Endodermal cell (in vitro differentiated cells): ENCODE results near the gene OR7G3. TPM values are rescaled to one million over a fixed set of nuclear protein-coding genes. Genes with fewer than 3 reads are reported as not detected.

ENCODE experiments used
- DNase-seq: peaks from one replicate; pipeline ENCODE4 v3.0.0-alpha.2; 2017
- H3K27ac ChIP-seq: 2 replicates; pipeline ENCODE4 v1.5.1; 2013; ENCODE audit warnings: mild to moderate bottlenecking, low read depth, low read length, moderate library complexity
- H3K27me3 ChIP-seq: 2 replicates; pipeline ENCODE4 v1.6.1; 2013; ENCODE audit warnings: mild to moderate bottlenecking, low read length, moderate library complexity; ENCODE audit not compliant: insufficient read depth, control insufficient read depth, poor library complexity, severe bottlenecking
- H3K36me3 ChIP-seq: 2 replicates; pipeline ENCODE4 v1.7.0; 2013; ENCODE audit warnings: mild to moderate bottlenecking, low read length, moderate library complexity; ENCODE audit not compliant: control insufficient read depth, insufficient read depth
- H3K4me1 ChIP-seq: one replicate; pipeline ENCODE4 v1.7.0; 2013; ENCODE audit warnings: low read length; ENCODE audit not compliant: control insufficient read depth, insufficient read depth
- H3K4me3 ChIP-seq: 2 replicates; pipeline ENCODE4 v1.5.1; 2013; ENCODE audit warnings: mild to moderate bottlenecking, low read length, moderate library complexity
- H3K9ac ChIP-seq: 2 replicates; pipeline ENCODE4 v1.6.1; 2013; ENCODE audit warnings: mild to moderate bottlenecking, low read length, moderate library complexity; ENCODE audit not compliant: poor library complexity, severe bottlenecking; ENCODE audit errors: extremely low read depth
- H3K9me3 ChIP-seq: 2 replicates; pipeline ENCODE4 v1.6.1; 2013; ENCODE audit warnings: mild to moderate bottlenecking, low read length, moderate library complexity; ENCODE audit not compliant: control insufficient read depth
- H3K27ac Mint-ChIP-seq: 2 replicates; pipeline ENCODE4 v1.8.0; 2020; ENCODE audit warnings: mixed read lengths
- H3K27me3 Mint-ChIP-seq: 2 replicates; pipeline ENCODE4 v1.8.0; 2021; ENCODE audit warnings: mild to moderate bottlenecking, mixed read lengths; ENCODE audit not compliant: insufficient read depth
- H3K36me3 Mint-ChIP-seq: 2 replicates; pipeline ENCODE4 v1.8.0; 2020; ENCODE audit warnings: low read depth, mixed read lengths
- H3K4me1 Mint-ChIP-seq: 2 replicates; pipeline ENCODE4 v1.8.0; 2020; ENCODE audit warnings: mixed read lengths
- H3K4me3 Mint-ChIP-seq: 2 replicates; pipeline ENCODE4 v1.8.0; 2020; ENCODE audit warnings: mild to moderate bottlenecking, moderate library complexity, mixed read lengths
- H3K9me3 Mint-ChIP-seq: 2 replicates; pipeline ENCODE4 v1.8.0; 2020; ENCODE audit warnings: mild to moderate bottlenecking, mixed read lengths
- WGBS, 2 experiments: methylation state at CpG; one replicate each; pipeline versions ENCODE4 v1.1.5 to v1.1.7; 2013; ENCODE audit warnings: missing lambda C conversion rate in 2 of 2, mixed read lengths in 1 of 2; ENCODE audit not compliant: insufficient coverage in 1 of 2, insufficient read length in 1 of 2; 5-methylcytosine and 5-hydroxymethylcytosine counted together
- total RNA-seq, 2 donors: library from RNA; stranded (reverse); fragmentation: NEBNext Ultra II Directional in 1 of 2; extraction: Animal tissue kit (Norgen Biotek cat#: 25700) in 1 of 2; gene quantifications; 2 replicates in 1 of 2; 3 replicates in 1 of 2; pipeline ENCODE4 v1.2.1, GENCODE V29; 2021
- TF ChIP-seq, protein P1 (sequence below): fragments of 200-600 bp; sonication (generic); conservative IDR thresholded peaks from 2 replicates; pipeline ENCODE4 v1.5.0; 2021; ENCODE audit warnings: antibody characterized with exemption, mild to moderate bottlenecking

The OR7G3 gene
- total RNA-seq, 2 donors from 2014 or later = not detected

DNA sequence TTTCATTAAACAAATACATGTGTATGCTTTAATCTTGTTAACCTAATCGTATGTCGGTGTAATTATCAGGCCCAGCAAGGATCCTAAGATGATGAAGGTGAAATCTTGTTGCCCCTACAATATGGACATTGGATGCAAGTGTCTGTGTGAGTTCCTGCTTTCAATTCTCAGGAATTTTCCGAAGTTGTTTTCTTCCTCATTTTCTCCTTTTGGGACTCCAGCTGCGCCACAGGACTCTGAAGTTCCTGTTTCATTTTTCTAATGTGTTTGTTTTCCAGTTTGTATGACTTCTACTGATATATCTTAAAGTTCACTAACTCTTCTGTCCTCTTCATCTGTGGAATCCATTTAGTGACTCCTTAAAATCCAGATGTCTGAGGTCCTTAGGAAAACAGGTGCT lies 40.1 kb upstream of the OR7G3 start:
- TF ChIP-seq, protein P1, sequence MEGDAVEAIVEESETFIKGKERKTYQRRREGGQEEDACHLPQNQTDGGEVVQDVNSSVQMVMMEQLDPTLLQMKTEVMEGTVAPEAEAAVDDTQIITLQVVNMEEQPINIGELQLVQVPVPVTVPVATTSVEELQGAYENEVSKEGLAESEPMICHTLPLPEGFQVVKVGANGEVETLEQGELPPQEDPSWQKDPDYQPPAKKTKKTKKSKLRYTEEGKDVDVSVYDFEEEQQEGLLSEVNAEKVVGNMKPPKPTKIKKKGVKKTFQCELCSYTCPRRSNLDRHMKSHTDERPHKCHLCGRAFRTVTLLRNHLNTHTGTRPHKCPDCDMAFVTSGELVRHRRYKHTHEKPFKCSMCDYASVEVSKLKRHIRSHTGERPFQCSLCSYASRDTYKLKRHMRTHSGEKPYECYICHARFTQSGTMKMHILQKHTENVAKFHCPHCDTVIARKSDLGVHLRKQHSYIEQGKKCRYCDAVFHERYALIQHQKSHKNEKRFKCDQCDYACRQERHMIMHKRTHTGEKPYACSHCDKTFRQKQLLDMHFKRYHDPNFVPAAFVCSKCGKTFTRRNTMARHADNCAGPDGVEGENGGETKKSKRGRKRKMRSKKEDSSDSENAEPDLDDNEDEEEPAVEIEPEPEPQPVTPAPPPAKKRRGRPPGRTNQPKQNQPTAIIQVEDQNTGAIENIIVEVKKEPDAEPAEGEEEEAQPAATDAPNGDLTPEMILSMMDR = no peak
- WGBS, 2 experiments = 90 to 100% methylated on average over 2 to 4 of the region's 4 CpGs

DNA sequence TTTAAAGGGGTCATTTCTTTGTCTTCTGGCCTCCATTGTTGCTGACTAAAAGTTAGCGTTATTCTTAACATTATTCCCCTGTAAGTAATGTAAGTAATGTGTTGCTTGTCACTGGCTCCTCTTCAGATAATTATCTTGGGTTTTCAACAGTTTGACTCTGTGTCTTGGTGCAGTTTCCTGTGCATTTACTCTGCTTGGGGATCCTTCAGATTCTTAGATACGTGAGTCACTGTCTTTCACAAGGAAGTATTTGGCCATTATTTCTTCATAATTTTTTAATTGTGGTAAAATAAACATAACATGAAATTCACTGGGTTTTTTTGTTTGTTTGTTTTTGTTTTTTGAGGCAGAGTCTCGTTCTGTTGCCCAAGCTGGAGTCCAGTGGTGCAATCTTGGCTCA lies 38.5 kb upstream of the OR7G3 start:
- 96 to 100% methylated on average over 2 to 3 of the region's 3 CpGs for WGBS, 2 experiments
- TF ChIP-seq, protein P1 = no peak
- no peaks in the 10 kb centered on the region for H3K4me1 ChIP-seq
- H3K9ac ChIP-seq = no peak overlapping the region
- peaks cover 43% of the 10 kb centered on the region for H3K36me3 ChIP-seq
- H3K27ac ChIP-seq = no peak overlapping the region
- peaks cover 48% of the 10 kb centered on the region for H3K9me3 ChIP-seq
- Mint-ChIP-seq H3K27me3 (no peaks in the 10 kb centered on the region), H3K4me3 (no peak overlapping the region), H3K4me1 (no peaks in the 10 kb centered on the region), H3K9me3 (peaks cover 32% of the 10 kb centered on the region), H3K27ac (no peak overlapping the region), H3K36me3 (peaks cover 55% of the 10 kb centered on the region)
- DNase-seq = no peak
- no peaks in the 10 kb centered on the region for H3K27me3 ChIP-seq
- no peak overlapping the region for H3K4me3 ChIP-seq

More for the DNA sequence above, 40.1 kb upstream of the OR7G3 start:
- Mint-ChIP-seq H3K27me3 (no peaks in the 10 kb centered on the region), H3K4me1 (no peaks in the 10 kb centered on the region), H3K36me3 (peaks cover 39% of the 10 kb centered on the region), H3K27ac (no peak overlapping the region), H3K4me3 (no peak overlapping the region), H3K9me3 (peaks cover 16% of the 10 kb centered on the region)
- H3K4me1 ChIP-seq = no peaks in the 10 kb centered on the region
- H3K4me3 ChIP-seq = no peak overlapping the region
- peaks cover 28% of the 10 kb centered on the region for H3K36me3 ChIP-seq
- no peak for DNase-seq
- no peak overlapping the region for H3K9ac ChIP-seq
- H3K27ac ChIP-seq = no peak overlapping the region
- no peaks in the 10 kb centered on the region for H3K27me3 ChIP-seq
- H3K9me3 ChIP-seq = peaks cover 32% of the 10 kb centered on the region

DNA sequence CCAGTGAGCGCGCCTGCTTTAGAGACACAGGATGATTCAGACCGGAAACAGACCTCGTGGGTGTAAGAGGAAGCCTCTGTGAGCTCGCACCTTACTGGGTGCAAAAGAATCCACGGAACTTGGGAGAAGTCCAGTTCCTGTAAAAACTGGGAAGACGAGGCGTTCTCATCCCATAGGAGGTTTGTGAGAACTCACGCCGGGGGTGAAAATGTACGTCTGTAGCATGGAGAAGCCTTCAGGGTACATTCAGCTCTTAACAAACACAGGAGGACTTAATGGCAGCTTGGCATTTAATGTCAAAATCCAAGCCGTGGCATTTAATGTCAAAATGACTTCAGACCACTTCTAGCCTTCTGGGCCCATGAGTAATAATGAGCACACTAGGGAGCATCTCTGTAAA lies 34.7 kb upstream of the OR7G3 start:
- Histone ChIP-seq H3K9me3 (peaks cover 81% of the 10 kb centered on the region), H3K4me1 (no peaks in the 10 kb centered on the region), H3K4me3 (peak overlapping the region; percentile 65), H3K27me3 (no peaks in the 10 kb centered on the region), H3K9ac (no peak overlapping the region), H3K27ac (no peak overlapping the region), H3K36me3 (peaks cover 79% of the 10 kb centered on the region)
- Mint-ChIP-seq H3K27ac (no peak overlapping the region), H3K36me3 (peaks cover 90% of the 10 kb centered on the region), H3K4me3 (no peak overlapping the region), H3K27me3 (no peaks in the 10 kb centered on the region), H3K4me1 (no peaks in the 10 kb centered on the region), H3K9me3 (peaks cover 62% of the 10 kb centered on the region)
- WGBS, 2 experiments = 97% methylated on average over 12 of the region's 12 CpGs
- TF ChIP-seq, protein P1 = no peak
- DNase-seq = no peak
